OCI-LY7 (cell line): ENCODE measurements around the gene LAMA4. TPM values are rescaled to one million over a fixed set of nuclear protein-coding genes. Genes with fewer than 3 reads are reported as not detected.

Experiments used
- BruUV-seq: library from RNA; stranded (reverse); fragments of 400-500 nt; replicated peaks from 2 replicates; lab custom pipeline; 2021; lab: Mats Ljungman, UMichigan
- CTCF ChIA-PET: fragments of 300-600 bp; sonication (Branson Sonifier 250); formaldehyde crosslinking; loops from one replicate; lab custom pipeline; 2022; ENCODE audit warnings: antibody characterized with exemption; ENCODE audit not compliant: unreplicated experiment; lab: Charles Lee
- POLR2A ChIA-PET: fragments of 300-600 bp; sonication (Branson Sonifier 250); formaldehyde crosslinking; loops from one replicate; lab custom pipeline; 2022; ENCODE audit warnings: antibody characterized with exemption; lab: Charles Lee
- DNase-seq: peaks from one replicate; pipeline ENCODE4 v3.0.0-alpha.2; 2015; ENCODE audit warnings: low spot score
- H2AFZ ChIP-seq: fragments of 200-600 bp; sonication (generic), shearing (Covaris generic); 2 replicates; pipeline ENCODE4 v1.6.1; 2014; ENCODE audit warnings: mild to moderate bottlenecking, antibody characterized with exemption, low read length, moderate library complexity
- H3K27ac ChIP-seq: fragments of 200-600 bp; sonication (generic); 2 replicates; pipeline ENCODE4 v1.5.1; 2014; ENCODE audit warnings: mixed run types, low read depth, mild to moderate bottlenecking, moderate library complexity, low read length, inconsistent platforms; ENCODE audit not compliant: poor library complexity, severe bottlenecking
- H3K36me3 ChIP-seq: fragments of 200-600 bp; sonication (generic); 2 replicates; pipeline ENCODE4 v1.6.1; 2014; ENCODE audit warnings: mild to moderate bottlenecking, antibody characterized with exemption, low read length, moderate library complexity, mixed read lengths; ENCODE audit not compliant: insufficient read depth
- H3K4me1 ChIP-seq: fragments of 200-600 bp; sonication (generic); 2 replicates; pipeline ENCODE4 v1.5.1; 2014; ENCODE audit warnings: mild to moderate bottlenecking, low read length; ENCODE audit not compliant: insufficient read depth, poor library complexity, severe bottlenecking
- H3K4me2 ChIP-seq: fragments of 200-600 bp; sonication (generic); 2 replicates; pipeline ENCODE4 v1.6.1; 2014; ENCODE audit warnings: mild to moderate bottlenecking, low read length
- H3K4me3 ChIP-seq: fragments of 200-600 bp; sonication (generic); 2 replicates; pipeline ENCODE4 v1.5.1; 2014; ENCODE audit warnings: mild to moderate bottlenecking, low read depth, low read length; ENCODE audit not compliant: poor library complexity, severe bottlenecking
- H3K79me2 ChIP-seq: fragments of 200-600 bp; sonication (generic); 2 replicates; pipeline ENCODE4 v1.6.1; 2016; ENCODE audit warnings: low read depth, mild to moderate bottlenecking, low read length, moderate library complexity, mixed read lengths; ENCODE audit not compliant: insufficient read depth
- H3K9me2 ChIP-seq: fragments of 200-600 bp; sonication (generic); 2 replicates; pipeline ENCODE4 v1.6.1; 2016; ENCODE audit warnings: mild to moderate bottlenecking, low read length, mixed read lengths; ENCODE audit not compliant: insufficient read depth
- H3K9me3 ChIP-seq: fragments of 200-600 bp; sonication (generic); 2 replicates; pipeline ENCODE4 v1.6.1; 2014; ENCODE audit warnings: mild to moderate bottlenecking, mixed run types, low read length, mixed read lengths
- H4K20me1 ChIP-seq: fragments of 200-600 bp; sonication (generic); 2 replicates; pipeline ENCODE4 v1.6.1; 2014; ENCODE audit warnings: mild to moderate bottlenecking, antibody characterized with exemption, low read length, moderate library complexity, mixed read lengths; ENCODE audit not compliant: insufficient read depth
- CTCF ChIP-seq: fragments of 200-600 bp; sonication (generic); conservative IDR thresholded peaks from 2 replicates; pipeline ENCODE4 v1.5.1; 2014; ENCODE audit warnings: mild to moderate bottlenecking, antibody characterized with exemption, low read length, moderate library complexity, mixed read lengths
- EZH2phosphoT487 ChIP-seq: fragments of 200-600 bp; sonication (generic); IDR thresholded peaks from 2 replicates; pipeline ENCODE4 v1.6.1; 2018; ENCODE audit warnings: low read depth, borderline replicate concordance, mild to moderate bottlenecking, mixed run types, antibody characterized with exemption, low read length, moderate library complexity, mixed read lengths
- intact Hi-C: fragments of 100-400 bp; cut with micrococcal nuclease; formaldehyde crosslinking; loops from one replicate; pipeline ENCODE4 v1.10.0; 2022; ENCODE audit not compliant: unreplicated experiment
- total RNA-seq, 2 experiments: library from RNA; depleted of rRNA in 1 of 2; stranded (reverse); fragments of >200 nt in 1 of 2; shearing (Covaris generic) in 1 of 2; gene quantifications; 2 replicates each; pipeline ENCODE4 v1.2.3, GENCODE V29; 2014 to 2022

LAMA4 gene
- total RNA-seq, 2 experiments from 2014 or later, result not detected

DNA sequence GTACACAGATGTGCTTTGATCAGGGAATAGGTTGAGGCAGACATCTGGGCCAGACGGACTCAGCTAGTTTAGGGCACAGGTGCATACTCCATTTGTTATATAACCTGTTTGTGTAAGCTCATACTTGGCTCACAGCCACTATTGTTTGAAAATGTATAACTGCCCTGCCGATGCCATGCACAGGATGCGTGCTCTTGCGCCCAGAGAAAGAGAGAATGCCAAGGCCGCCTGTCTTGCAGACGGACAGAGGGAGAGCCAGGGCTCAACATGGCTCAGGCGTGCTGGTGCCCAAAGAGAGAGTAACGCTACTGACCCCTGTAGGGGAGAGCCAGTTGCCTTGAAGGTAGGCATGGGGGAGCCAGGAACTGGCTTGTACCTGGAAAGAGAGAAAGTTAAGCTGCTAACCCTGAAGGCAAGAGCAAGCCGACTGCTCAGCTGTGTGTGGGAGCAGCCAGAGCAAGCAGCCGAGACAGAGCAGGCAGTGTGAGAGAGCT is 109.2 kb downstream of the LAMA4 start:
- no peak overlapping the region for H3K4me3 ChIP-seq
- intact Hi-C loops, result no loop called here
- H3K4me2 ChIP-seq, result no peak overlapping the region
- no peak for TF ChIP-seq EZH2phosphoT487
- no peak for TF ChIP-seq CTCF
- no peaks in the 10 kb centered on the region for H3K36me3 ChIP-seq
- ChIA-PET CTCF (no interaction called here), POLR2A (no interaction called here)
- no peaks in the 10 kb centered on the region for H3K79me2 ChIP-seq
- H3K9me3 ChIP-seq, result no peaks in the 10 kb centered on the region
- DNase-seq, result no peak
- no peak overlapping the region for H2AFZ ChIP-seq
- H4K20me1 ChIP-seq, result no peaks in the 10 kb centered on the region
- no peaks in the 10 kb centered on the region for H3K9me2 ChIP-seq
- no peaks in the 10 kb centered on the region for H3K4me1 ChIP-seq
- no TSS peak for BruUV-seq
- H3K27ac ChIP-seq, result no peak overlapping the region

- Histone ChIP-seq H3K79me2 (no peaks in the 10 kb centered on the region), H3K36me3 (no peaks in the 10 kb centered on the region), H3K9me2 (no peaks in the 10 kb centered on the region), H3K27ac (no peak overlapping the region), H3K4me1 (no peaks in the 10 kb centered on the region), H3K4me3 (no peak overlapping the region), H3K4me2 (peak overlapping the region; percentile 6; the same call in 1 of the 2 replicates), H2AFZ (no peak overlapping the region), H3K9me3 (no peaks in the 10 kb centered on the region), H4K20me1 (no peaks in the 10 kb centered on the region)
- CTCF ChIA-PET, result no interaction called here
- no peak for DNase-seq
- intact Hi-C loops, result no loop called here
- no TSS peak for BruUV-seq
- POLR2A ChIA-PET, result interaction anchor here (0.8 to 1.8 kb wide), 2 partner anchors 31 to 57 kb away, joined by 4 to 7 read pairs; partner anchors contain the start of genes FAM229B and TUBE1
- TF ChIP-seq CTCF, result no peak
- no peak for TF ChIP-seq EZH2phosphoT487
These were observed 110.0 kb downstream of the LAMA4 start for GRCh38 chr6:112144145-112144926.

DNA sequence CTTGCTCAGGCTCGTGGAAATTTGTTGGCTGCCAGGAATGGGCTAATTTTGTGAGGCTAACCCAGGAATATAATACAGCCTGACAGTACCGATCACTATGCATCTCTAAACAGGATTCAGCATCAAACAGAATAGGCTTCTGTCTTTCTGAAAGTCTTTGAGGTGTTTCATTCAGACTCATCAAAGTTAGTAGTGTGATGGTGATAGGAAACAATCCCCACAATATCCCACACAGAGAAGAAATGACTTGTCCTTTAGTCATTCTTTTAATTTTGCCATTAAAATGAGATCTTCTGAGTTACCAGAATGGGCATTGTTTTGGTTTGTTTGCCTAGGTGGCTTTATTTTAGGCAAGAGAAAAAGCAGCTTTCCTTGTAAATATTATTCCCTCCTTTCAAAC is 112.7 kb downstream of the LAMA4 start:
- Histone ChIP-seq H3K4me1 (no peaks in the 10 kb centered on the region), H3K4me2 (no peak overlapping the region), H3K9me2 (no peaks in the 10 kb centered on the region), H3K27ac (no peak overlapping the region), H3K79me2 (no peaks in the 10 kb centered on the region), H3K4me3 (no peak overlapping the region), H3K36me3 (no peaks in the 10 kb centered on the region), H2AFZ (no peak overlapping the region), H3K9me3 (no peaks in the 10 kb centered on the region), H4K20me1 (no peaks in the 10 kb centered on the region)
- no peak for DNase-seq
- intact Hi-C loops, result no loop called here
- ChIA-PET CTCF (no interaction called here), POLR2A (no interaction called here)
- no TSS peak for BruUV-seq
- TF ChIP-seq EZH2phosphoT487 (no peak), CTCF (no peak)
